Left kidney (tissue), 2 donors: ENCODE measurements around the gene NFATC3. TPM values are rescaled to one million over a fixed set of nuclear protein-coding genes. Genes with fewer than 3 reads are reported as not detected.
A peak's percentile ranks its signal among the peaks of the same experiment; 100 is the strongest.

Experiments
- DNase-seq: peaks from one replicate; pipeline ENCODE4 v3.0.0-alpha.2; 2013
- polyA plus RNA-seq: library from polyadenylated mRNA; unstranded; fragments of 120-200 nt; gene quantifications from one replicate; pipeline ENCODE4 v1.2.1, GENCODE V29; 2013; ENCODE audit not compliant: insufficient read length

Gene NFATC3
- polyA plus RNA-seq, 1 donor = 38.0 TPM

GRCh38 chr16:68230956-68231355, 145.8 kb downstream of the NFATC3 start:
- DNase-seq = no peak

GRCh38 chr16:68231384-68232136, 146.4 kb downstream of the NFATC3 start:
- no peak for DNase-seq

- no peak for DNase-seq
These were observed 147.2 kb downstream of the NFATC3 start for GRCh38 chr16:68232335-68232734.

- DNase-seq = no peak
These were observed 148.1 kb downstream of the NFATC3 start for GRCh38 chr16:68233085-68233834.

GRCh38 chr16:68233835-68234187, 148.6 kb downstream of the NFATC3 start:
- no peak for DNase-seq

- DNase-seq = peak; percentile 62
These were observed 149.3 kb downstream of the NFATC3 start for GRCh38 chr16:68234188-68235107.

- peak; percentile 13 for DNase-seq
These were observed 150.1 kb downstream of the NFATC3 start for GRCh38 chr16:68235108-68235886.

GRCh38 chr16:68235887-68236136, 150.6 kb downstream of the NFATC3 start, which contains the start of gene ESRP2:
ESRP2 (minus strand) TSS chr16:68236127; CDS start chr16:68236045, 82 bp downstream.
- DNase-seq = no peak

- DNase-seq = peak; percentile 38
These were observed 151.1 kb downstream of the NFATC3 start for GRCh38 chr16:68236137-68236825.

GRCh38 chr16:68236826-68237242, 151.7 kb downstream of the NFATC3 start:
- DNase-seq = peak; percentile 7

- DNase-seq = peak; percentile 98
These were observed 152.3 kb downstream of the NFATC3 start for GRCh38 chr16:68237243-68238028.

- DNase-seq = no peak
These were observed 152.8 kb downstream of the NFATC3 start for GRCh38 chr16:68238029-68238345.

GRCh38 chr16:68242085-68242484, 156.9 kb downstream of the NFATC3 start:
- no peak for DNase-seq

- no peak for DNase-seq
These were observed 158.0 kb downstream of the NFATC3 start for GRCh38 chr16:68242926-68243858.

GRCh38 chr16:68244481-68244902, 159.3 kb downstream of the NFATC3 start:
- no peak for DNase-seq

GRCh38 chr16:68244903-68245853, 160.0 kb downstream of the NFATC3 start, which contains the start of gene PLA2G15:
PLA2G15 (plus strand) TSS chr16:68245373; CDS start chr16:68245427, 54 bp downstream.
- peak; percentile 94 for DNase-seq

GRCh38 chr16:68246121-68246520, 161.0 kb downstream of the NFATC3 start:
- no peak for DNase-seq

- no peak for DNase-seq
These were observed 161.5 kb downstream of the NFATC3 start for GRCh38 chr16:68246666-68247065.
